NOMO-1 treated with DMSO at 0.1 percent for 48 hours (cell line): Measurements from ENCODE around the gene ACAP2.
"Not testable (repeated sequence)": the region's sequence is repeated elsewhere in the genome, so short reads cannot be mapped to it uniquely, and the experiment has no call there.

ENCODE experiments used
- DNase-seq: peaks from one replicate; lab custom pipeline; 2025; ENCODE audit not compliant: unreplicated experiment; lab: John Stamatoyannopoulos, UW

ACAP2 gene

DNA sequence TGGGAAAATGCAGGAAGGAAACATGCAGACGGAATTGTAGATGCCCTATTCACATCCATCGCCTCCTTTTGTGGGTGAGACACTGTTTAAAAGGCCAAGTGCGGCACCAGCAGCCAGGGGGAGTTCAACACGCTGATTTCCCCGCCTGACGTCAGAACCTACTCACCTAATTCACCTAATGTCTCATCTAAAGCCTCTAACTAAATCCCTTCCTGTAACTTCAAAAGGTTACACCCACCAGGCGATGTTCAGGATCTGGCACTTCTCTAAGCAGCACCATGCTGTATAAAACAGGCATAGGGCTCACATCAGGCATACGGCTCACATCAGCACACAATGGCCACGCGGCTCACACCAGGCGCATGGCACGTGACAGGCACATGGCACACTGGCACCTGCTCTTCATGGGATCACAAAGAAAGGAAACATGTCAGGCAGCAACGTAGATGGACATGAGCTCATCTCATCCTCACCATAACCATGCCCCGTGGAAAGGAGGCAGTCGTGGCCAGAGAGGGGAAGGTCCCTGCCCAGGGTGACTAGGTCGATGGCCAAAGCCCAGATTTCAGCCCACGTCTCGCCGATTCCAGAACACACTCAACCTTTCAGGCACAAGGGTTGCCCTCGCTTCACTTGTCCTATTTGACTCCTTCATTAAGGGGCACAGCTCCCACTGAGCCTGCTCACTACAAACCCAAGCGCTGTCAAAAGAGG lies 193.6 kb downstream of the ACAP2 start:
- no peak for DNase-seq

GRCh38 chr3:195248281-195248680 lies 194.5 kb downstream of the ACAP2 start:
- no peak for DNase-seq

GRCh38 chr3:195247863-195248189 lies 195.0 kb downstream of the ACAP2 start:
- no peak for DNase-seq

GRCh38 chr3:195247086-195247862 lies 195.5 kb downstream of the ACAP2 start:
- DNase-seq: no peak

DNA sequence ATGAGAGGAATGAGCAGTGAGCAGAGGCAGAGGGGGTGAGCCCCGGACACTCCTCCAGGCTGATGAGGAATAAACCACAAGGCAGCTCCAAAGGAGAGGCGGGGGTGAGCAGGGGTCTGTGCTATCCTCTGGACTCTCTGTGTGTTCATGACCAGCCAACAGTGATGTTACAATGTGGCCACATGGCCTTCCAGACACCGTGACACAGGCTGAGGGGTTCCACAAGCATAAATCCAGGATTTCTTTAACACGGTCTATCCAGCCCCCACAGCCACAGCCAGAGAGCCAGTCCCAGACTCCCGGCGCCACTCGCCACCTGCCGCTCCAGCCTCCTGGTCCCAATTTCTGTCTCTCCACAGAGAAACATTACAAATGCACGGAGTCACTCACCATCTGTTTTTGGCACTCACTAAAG lies 196.2 kb downstream of the ACAP2 start:
- DNase-seq: no peak

GRCh38 chr3:195245531-195245951 lies 197.3 kb downstream of the ACAP2 start:
- no peak for DNase-seq

DNA sequence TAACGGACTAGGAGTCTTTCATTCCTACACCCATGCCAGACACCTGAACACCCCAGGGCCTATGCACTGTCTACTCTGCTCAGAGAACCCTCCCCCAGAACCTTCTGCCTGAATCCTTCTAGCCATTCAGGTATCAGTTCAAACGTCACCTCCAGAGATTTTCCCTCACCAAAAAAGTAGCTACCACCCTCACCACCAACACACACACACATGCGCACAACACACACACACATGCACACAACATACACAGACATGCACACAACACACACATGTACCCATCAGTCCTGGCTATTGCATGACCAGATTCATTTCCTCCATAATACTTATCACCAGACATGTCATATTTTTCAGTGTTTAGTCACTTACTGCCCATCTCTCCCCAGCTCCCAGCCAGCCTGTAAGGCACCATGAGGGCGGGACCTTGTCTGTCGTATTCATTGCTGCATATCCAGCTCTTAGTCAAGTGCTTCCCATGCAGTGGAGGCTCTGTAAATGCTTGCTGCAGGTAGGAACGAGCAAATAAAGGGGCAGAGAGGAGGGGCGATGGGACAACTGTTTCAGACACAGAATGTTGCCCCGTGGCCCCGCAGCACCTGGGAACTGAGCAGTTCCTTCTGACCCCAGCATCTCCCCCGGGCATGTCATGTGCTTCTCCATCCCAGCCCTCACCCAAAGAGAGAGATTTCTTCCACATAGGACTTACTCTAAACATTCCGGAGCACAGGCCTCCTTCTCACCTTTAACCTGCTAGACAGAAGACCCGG lies 201.0 kb downstream of the ACAP2 start:
- no peak for DNase-seq

- no peak for DNase-seq
Observed at GRCh38 chr3:195240939-195241338, 201.9 kb downstream of the ACAP2 start.

- no peak for DNase-seq
Observed at GRCh38 chr3:195240171-195240701, 202.6 kb downstream of the ACAP2 start.

DNA sequence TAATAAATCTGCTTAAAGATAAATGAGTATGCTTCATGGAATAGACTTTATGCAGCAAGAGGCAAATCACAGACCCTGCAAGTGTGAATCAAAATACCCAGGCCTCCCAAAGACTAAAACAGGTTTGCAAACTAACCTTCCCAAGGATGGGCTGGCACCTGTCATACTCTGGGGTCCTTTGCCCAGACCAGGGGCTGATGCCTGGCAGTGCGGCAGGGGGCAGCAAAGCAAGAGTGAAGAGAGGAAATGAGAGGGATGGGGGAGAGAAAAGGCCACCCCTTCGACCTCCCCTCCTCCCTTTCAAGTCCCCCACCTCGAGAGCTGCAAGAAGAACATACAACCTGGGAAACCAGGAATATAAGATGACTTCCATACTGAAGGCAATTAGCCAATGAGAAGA lies 203.7 kb downstream of the ACAP2 start:
- DNase-seq: no peak

DNA sequence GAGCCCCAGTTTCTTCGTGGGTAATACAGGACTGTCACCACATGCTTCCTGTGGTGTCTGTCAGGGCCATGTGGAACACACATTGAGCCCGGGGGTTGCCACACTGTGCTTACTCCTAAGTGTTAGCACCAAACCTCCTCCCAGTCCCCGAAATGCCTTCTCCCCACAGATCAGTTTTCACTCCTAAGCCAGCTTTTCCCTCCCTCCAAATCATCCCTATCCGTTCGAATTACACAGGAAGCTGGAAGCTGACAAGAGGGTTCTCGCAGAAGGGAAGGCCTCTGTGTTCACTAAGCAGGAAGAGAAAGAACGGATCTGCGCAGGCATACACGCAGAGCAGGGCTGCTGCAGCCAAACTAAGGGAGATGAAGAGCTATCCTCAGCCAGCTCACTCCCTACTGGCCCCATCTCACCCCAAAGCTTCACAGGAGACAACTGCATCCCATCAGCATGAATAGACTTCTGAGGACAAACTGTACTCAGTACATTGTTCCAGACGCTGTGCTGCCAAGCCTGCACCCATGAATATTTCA lies 204.2 kb downstream of the ACAP2 start:
- no peak for DNase-seq

DNA sequence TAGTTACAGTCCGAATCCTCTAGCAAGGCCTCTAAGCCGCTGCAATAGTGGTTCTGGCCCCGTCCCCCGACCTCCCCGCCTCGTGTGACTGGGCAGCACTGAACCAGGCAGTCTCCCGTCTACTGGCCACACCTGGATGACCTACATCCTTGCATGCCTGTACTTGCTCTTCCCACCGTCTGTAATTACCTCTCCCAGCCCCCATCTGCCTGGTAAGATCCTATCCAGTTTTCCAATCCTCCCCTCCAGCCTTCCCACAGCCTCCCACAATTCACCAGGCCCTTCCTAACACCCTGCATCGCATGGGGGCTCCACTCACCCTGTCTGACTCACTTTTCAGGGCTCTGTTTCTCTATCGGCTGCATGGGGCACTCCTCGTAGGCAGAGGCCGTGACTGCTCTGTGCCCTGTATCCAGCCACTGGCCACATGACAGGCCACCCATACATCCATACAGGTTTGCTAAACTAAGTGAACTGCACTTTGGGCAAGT lies 204.7 kb downstream of the ACAP2 start:
- no peak for DNase-seq

DNA sequence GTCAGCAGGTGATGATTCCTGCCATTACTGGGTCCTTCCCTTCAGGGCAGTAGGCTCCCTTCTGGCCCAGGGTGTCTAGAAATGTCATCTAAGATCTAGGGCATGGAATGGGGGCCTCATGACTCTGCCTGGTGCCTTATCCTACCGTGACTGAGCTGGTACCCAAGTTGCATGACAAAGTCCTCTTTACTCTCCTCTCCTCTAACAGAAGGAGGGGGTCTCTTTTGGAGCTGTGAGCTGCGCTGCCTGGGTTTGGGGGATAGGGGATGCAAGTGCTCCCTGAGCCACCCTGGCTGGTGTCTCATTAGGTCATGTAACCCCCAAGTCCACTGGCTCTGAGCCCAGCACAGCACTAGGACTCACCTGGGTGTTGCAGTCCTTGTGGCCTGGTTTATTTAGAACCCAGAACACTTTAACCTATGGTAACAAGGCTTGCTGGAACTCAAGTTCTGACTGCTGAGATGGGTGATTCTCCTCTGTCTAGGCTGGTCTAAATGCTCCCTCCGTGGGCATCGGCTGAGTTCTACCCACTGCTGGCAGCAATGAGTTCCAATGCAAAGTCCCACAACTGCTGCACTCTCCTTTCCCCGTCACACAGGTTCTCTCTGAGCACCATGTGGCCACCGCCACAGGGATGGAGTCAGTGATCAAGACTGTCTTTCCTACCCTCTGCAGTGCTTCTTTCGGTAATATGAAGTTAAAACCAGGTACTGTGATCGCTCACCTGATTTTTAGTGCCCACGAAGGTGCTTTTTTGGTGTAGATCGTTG lies 205.8 kb downstream of the ACAP2 start:
- no peak for DNase-seq

DNA sequence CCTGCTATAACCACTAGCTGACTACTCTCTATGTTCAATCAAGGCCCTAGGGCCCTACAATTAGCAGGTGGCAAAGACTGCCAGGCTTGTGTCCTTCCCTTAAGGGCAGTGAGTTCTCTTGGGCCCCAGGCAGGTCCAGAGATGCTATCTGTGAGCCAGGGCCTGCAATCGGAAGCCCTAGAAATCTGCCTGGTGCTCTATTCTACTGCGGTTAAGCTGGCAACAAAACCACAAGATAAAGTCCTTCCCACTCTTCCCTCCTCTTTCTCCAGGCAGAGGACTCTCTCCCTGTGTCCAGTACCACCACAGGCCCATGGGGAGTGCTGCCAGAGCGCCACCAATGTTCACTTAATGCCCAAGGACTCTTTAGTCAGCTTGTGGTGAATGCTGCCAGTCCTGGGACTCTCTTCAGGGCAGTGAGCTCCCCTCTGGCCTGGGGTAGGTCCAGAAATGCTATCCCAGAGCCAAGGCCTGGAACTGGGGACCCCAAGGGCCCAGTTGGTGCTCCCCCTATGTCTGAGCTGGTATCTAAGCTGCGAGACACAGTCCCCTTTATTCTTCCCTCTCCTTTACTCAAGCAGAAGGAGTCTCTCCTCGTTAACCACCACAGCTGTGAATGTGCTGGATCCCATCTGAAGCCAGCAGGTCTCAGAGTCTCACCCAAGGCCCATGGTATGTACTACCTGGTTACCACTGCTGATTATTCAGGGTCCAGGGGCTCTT lies 206.6 kb downstream of the ACAP2 start:
- no peak for DNase-seq

DNA sequence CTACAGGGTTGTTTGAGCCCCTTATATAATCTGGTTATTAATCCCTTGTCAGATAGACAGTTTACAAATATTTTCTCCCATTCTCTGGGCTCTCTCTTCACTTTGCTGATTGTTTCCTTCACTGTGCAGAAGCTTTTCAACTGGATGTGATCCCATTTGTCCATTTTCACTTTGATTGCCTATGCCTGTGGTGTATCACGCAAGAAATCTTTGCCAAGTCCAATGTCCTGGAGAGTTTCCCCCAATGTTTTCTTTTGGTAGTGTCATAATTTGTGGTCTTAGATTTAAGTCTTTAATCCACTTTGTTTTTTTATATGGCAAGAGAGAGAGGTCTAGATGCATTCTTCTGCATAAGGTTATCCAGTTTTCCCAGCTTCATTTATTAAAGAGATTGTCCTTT lies 212.6 kb downstream of the ACAP2 start:
- DNase-seq: no peak

GRCh38 chr3:195228886-195229285 lies 213.9 kb downstream of the ACAP2 start:
- DNase-seq: not testable (repeated sequence)

DNA sequence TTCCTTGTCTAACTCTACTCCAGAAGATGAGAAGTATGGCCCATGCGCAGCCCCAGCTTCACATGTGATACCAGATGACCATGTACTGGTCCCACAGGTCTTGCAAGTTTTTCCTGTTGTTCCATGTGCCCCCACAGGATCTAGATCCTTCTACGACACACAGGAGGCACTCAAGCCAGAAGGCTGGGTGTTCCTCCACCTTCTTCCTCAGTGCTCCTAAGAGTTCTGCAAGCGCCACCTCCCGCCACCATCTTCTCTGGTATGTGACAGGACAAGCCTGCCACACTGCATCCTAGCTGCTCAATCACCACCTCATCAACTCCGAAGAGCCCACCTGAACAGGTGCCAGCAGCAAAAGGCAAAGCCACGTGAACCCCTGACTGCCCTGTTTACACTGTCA lies 214.9 kb downstream of the ACAP2 start:
- DNase-seq: no peak

DNA sequence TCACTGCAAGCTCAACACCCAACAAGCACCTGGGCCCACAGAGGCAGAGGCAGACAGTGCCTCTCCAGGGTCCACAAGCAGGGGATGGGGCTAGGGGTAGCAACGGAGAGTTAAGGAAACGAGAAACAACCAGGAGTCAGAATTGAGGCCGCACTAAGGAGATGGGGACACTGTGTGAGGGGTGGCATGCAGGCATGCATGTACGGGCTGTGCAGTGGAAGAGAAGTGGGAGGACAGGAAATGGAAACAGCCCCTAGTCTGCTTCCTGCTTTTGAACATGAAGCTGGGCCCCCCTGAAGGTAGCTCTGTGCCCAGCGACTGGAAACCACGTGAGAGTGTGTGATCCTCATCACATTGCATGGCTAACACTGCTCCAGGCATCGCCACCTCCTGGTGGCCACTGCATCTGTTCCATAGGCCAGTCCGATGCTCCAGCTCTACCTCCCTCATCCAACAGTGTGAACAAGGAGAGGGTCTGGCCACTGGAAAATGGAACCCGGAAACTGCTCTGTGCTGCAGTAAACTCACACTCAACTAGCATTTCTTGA lies 215.8 kb downstream of the ACAP2 start:
- DNase-seq: no peak

DNA sequence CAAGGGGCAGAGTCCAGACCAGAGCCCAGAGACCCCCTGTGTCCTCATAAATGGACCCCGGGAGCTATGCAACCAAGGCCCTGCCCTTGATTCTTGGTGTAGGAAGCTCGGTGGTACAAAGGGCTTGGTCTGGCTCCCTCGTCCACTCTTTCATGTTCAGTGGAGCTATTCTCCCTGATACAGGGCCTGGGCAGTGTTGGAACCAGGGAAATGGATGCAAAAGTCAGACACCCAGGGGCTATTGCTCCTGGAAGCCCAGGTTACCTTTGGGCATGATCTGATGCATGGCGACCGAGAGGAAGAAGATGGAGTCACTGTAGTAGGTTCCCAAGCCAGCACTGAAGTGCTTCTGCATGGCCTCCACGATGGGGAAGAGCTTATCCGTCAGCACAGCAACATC lies 216.4 kb downstream of the ACAP2 start:
- no peak for DNase-seq
